Heart left ventricle (tissue), 16 donors: ENCODE data around the gene NUDT1. TPM values are rescaled to one million over a fixed set of nuclear protein-coding genes. Genes with fewer than 3 reads are reported as not detected.
A peak's percentile ranks its signal among the peaks of the same experiment; 100 is the strongest.

Experiments used
- ATAC-seq, 4 donors: fragments of 200-7000 bp; cut with Tn5 transposase; one replicate each; pipeline ENCODE4 v1.9.1; 2020 to 2022; ENCODE audit warnings: moderate library complexity in 4 of 4, mild to moderate bottlenecking in 3 of 4, moderate number of reproducible peaks in 1 of 4
- DNase-seq, 5 donors: peaks; one replicate each; pipeline ENCODE4 v3.0.0-alpha.2; 2020
- H3K27ac ChIP-seq, 12 donors: fragments of 200-600 bp; sonication (generic) in 4 of 12; one replicate each; pipeline versions ENCODE4 v1.5.0 to v1.8.0; 2016 to 2022; ENCODE audit warnings: mild to moderate bottlenecking in 2 of 12
- H3K27me3 ChIP-seq, 9 donors: fragments of 200-600 bp; sonication (generic) in 2 of 9; one replicate each; pipeline versions ENCODE4 v1.5.1 to v1.8.0; 2016 to 2022; ENCODE audit warnings: mild to moderate bottlenecking in 3 of 9
- H3K36me3 ChIP-seq, 9 donors: fragments of 200-600 bp; sonication (generic) in 2 of 9; one replicate each; pipeline versions ENCODE4 v1.5.0 to v1.8.0; 2018 to 2022; ENCODE audit warnings: mild to moderate bottlenecking in 2 of 9
- H3K4me1 ChIP-seq, 12 donors: fragments of 200-600 bp; sonication (generic) in 4 of 12; one replicate each; pipeline versions ENCODE4 v1.5.0 to v1.8.0; 2016 to 2022; ENCODE audit warnings: mild to moderate bottlenecking in 3 of 12
- H3K4me3 ChIP-seq, 12 donors: fragments of 200-600 bp; sonication (generic) in 4 of 12; one replicate each; pipeline versions ENCODE4 v1.5.0 to v1.8.0; 2017 to 2022; ENCODE audit warnings: mild to moderate bottlenecking in 9 of 12, moderate library complexity in 4 of 12
- H3K9me3 ChIP-seq, 12 donors: fragments of 200-600 bp; sonication (generic) in 4 of 12; one replicate each; pipeline versions ENCODE4 v1.5.0 to v1.8.0; 2016 to 2022; ENCODE audit warnings: mild to moderate bottlenecking in 1 of 12
- CTCF ChIP-seq, 12 donors: fragments of 200-600 bp; sonication (generic) in 4 of 12; IDR thresholded peaks; one replicate each; pipeline versions ENCODE4 v1.5.0 to v1.8.0; 2018 to 2022; ENCODE audit warnings: antibody characterized with exemption in 12 of 12, mild to moderate bottlenecking in 5 of 12
- POLR2A ChIP-seq, 2 donors: fragments of 450-650 bp; IDR thresholded peaks; one replicate each; pipeline ENCODE4 v1.6.1; 2017; ENCODE audit warnings: antibody characterized with exemption in 2 of 2, mild to moderate bottlenecking in 2 of 2, moderate library complexity in 2 of 2
- WGBS, 4 donors: extraction: QIAGEN DNeasy Blood & Tissue Kit in 2 of 4; methylation state at CpG; one replicate each; pipeline versions ENCODE4 v1.1.5 to v1.1.7; 2013 to 2018; 5-methylcytosine and 5-hydroxymethylcytosine counted together
- intact Hi-C, 10 donors: fragments of 100-400 bp; cut with DNase I; formaldehyde crosslinking; loops; one replicate each; pipeline versions ENCODE4 v1.11.1 to v1.14.2; 2022
- long read RNA-seq, 3 donors: library from polyadenylated mRNA; unstranded; transcript quantifications; one replicate each; pipeline ENCODE4 v2.0.0, GENCODE V29; 2020 to 2021
- polyA plus RNA-seq, 2 donors: library from polyadenylated mRNA; stranded (reverse); fragments of 200-250 nt; gene quantifications; one replicate each; pipeline ENCODE4 v1.2.3, GENCODE V29; 2013
- total RNA-seq, 9 donors: library from RNA; depleted of rRNA in 2 of 9; stranded (reverse); fragments of >200 nt in 2 of 9; fragmentation: NEBNext Ultra II Directional in 3 of 9; extraction: Animal tissue kit (Norgen Biotek cat#: 25700) in 3 of 9; gene quantifications; one replicate each; pipeline versions ENCODE4 v1.1.0 to v1.2.4, GENCODE V29; 2016 to 2023
- donor health status: ischemic (EF 13 %, LVEDD 7.1; RV severe dilation, severe dysfunction).
- donor health status: healthy with polysubstance abuse.
- donor health status: DM: no; HTN: yes; CAD: no.
- donor health status: DM: no; HTN: no; CAD: no.
- donor health status: ischemic (EF 25% LVEDD 6.9; RV normal size, moderate dysfunction).
- donor health status: ischemic (EF 25% LVEDD 5.7; RV mildly dilated, moderate dysfunction).
- donor health status: healthy.
- donor health status: DM: yes; HTN: yes; CAD: no.
- donor health status: ischemic (EF 35%, LVEDD 5.7; RV mildly dilated, moderate dysfunction).
- donor health status: nonischemic (EF 11% LVEDD 7.7; RV severe dilation, severe dysfunction).
- donor health status: DM: yes; HTN: yes; CAD: no.
- donor health status: PGD.
- donor health status: ischemic (EF 29% LVEDD 5.4; RV normal size, mild dysfunction).
- donor health status: nonischemic (EF 23%, LVEDD 6.1; RV moderate dilation, normal function).

The NUDT1 gene
- 10 to 100 TPM in 8 of 9 donors, 1 to 10 TPM in 1; 9.8 to 18.4 (median 12.1) TPM for total RNA-seq
- 10 to 100 TPM; 18.9 to 23.7 TPM for polyA plus RNA-seq
- long read RNA-seq, donor 1 = 0 reads
- long read RNA-seq, donor 2 = 0 reads
- long read RNA-seq, donor 3, partial matches to known transcripts = 0 of 4 reads
- long read RNA-seq, donor 3, other reads (novel, unspliced or antisense) = 0 of 4 reads

GRCh38 chr7:2241580-2242540 is at the start of gene NUDT1, which contains the start of gene MRM2:
Gene NUDT1, plus strand, starts transcription at chr7:2242226. Its CDS starts 2,349 bp downstream, at chr7:2244575.
Gene MRM2, minus strand, starts transcription at chr7:2242205. Its CDS starts 36 bp downstream, at chr7:2242169.
- ATAC-seq (peak; percentile 67 to 94 (median 91)), DNase-seq (peak; percentile 82 to 92 (median 84))
- Histone ChIP-seq H3K4me1 (peaks cover 0 to 61% (median 17%) of the 10 kb centered on the region in 12 donors), H3K4me3 (peak within 1 kb of the TSS; percentile 80 to 100 (median 91)), H3K27me3 (no peaks in the 10 kb centered on the region), H3K27ac (peak within 1 kb of the TSS in 11 of 12 donors; percentile 26 to 81 (median 68)), H3K9me3 (no peaks in the 10 kb centered on the region), H3K36me3 (peaks cover 0 to 33% (median 26%) of the 10 kb centered on the region in 9 donors)
- TF ChIP-seq CTCF (IDR thresholded peaks at IDR 0.05) (peak in 1 of 12 donors; percentile 22), POLR2A (IDR thresholded peaks at IDR 0.05) (peak in 1 of 2 donors; percentile 58)
- WGBS, 4 donors = 1% methylated on average over 63 to 81 of the region's 81 CpGs
- intact Hi-C loops = loop anchor here in 4 of 10 donors (1.0 to 10.0 kb wide), 4 partner anchors 70 to 113 kb away; partner anchors contain the start of genes SNX8 (in 3 of the 4) and EIF3B (in 2 of the 4)

- DNase-seq (no peak), ATAC-seq (no peak)
- peaks cover 0 to 23% (median 0%) of the 10 kb centered on the region in 9 donors for H3K36me3 ChIP-seq
- no peak overlapping the region for H3K4me3 ChIP-seq
- 87 to 95% (median 88%) methylated on average over 10 to 18 of the region's 18 CpGs for WGBS, 4 donors
- no peaks in the 10 kb centered on the region for H3K27me3 ChIP-seq
- H3K9me3 ChIP-seq = peaks cover 0 to 26% (median 0%) of the 10 kb centered on the region in 12 donors
- peaks cover 0 to 29% (median 15%) of the 10 kb centered on the region in 12 donors for H3K4me1 ChIP-seq
- no peak overlapping the region for H3K27ac ChIP-seq
- intact Hi-C loops = no loop called here
- TF ChIP-seq POLR2A (IDR thresholded peaks at IDR 0.05) (no peak), CTCF (IDR thresholded peaks at IDR 0.05) (no peak)
These were observed 49.0 kb upstream of the NUDT1 start for GRCh38 chr7:2192831-2193534.

GRCh38 chr7:2193575-2194305 is 48.3 kb upstream of the NUDT1 start:
- Histone ChIP-seq H3K27me3 (no peaks in the 10 kb centered on the region), H3K9me3 (peaks cover 0 to 20% (median 0%) of the 10 kb centered on the region in 12 donors), H3K4me3 (no peak overlapping the region), H3K4me1 (peaks cover 0 to 29% (median 15%) of the 10 kb centered on the region in 12 donors), H3K27ac (no peak overlapping the region), H3K36me3 (peaks cover 0 to 28% (median 0%) of the 10 kb centered on the region in 9 donors)
- TF ChIP-seq POLR2A (IDR thresholded peaks at IDR 0.05) (no peak), CTCF (IDR thresholded peaks at IDR 0.05) (no peak)
- WGBS, 4 donors = 90 to 97% (median 96%) methylated on average over 19 of the region's 19 CpGs
- intact Hi-C loops = no loop called here
- ATAC-seq = no peak
- no peak for DNase-seq
